CD4-positive, alpha-beta T cell treated with Interferon gamma for 1 hour (primary cell): ENCODE results near the gene ZCWPW1.
"Not testable (repeated sequence)": the region's sequence is repeated elsewhere in the genome, so short reads cannot be mapped to it uniquely, and the experiment has no call there.

Experiments used
- DNase-seq: peaks from one replicate; pipeline ENCODE4 v3.0.0-alpha.2; 2020

ZCWPW1 gene

DNA sequence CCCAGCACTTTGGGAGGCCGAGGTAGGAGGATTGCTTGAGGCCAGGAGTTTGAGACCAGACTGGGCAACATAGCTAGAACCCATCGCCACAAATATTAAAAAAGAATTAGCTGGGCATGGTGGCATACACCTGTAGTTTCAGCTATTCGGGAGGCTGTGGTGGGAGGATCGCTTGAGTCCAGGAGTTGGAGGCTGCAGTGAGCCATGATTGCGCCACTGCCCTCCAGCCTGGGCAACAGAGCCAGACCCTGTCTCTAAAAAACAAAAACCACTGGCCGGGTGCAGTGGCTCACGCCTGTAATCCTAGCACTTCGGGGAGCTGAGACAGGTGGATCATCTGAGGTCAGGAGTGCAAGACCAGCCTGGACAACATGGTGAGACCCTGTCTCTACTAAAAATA lies 25.4 kb upstream of the ZCWPW1 start:
- not testable (repeated sequence) for DNase-seq

DNA sequence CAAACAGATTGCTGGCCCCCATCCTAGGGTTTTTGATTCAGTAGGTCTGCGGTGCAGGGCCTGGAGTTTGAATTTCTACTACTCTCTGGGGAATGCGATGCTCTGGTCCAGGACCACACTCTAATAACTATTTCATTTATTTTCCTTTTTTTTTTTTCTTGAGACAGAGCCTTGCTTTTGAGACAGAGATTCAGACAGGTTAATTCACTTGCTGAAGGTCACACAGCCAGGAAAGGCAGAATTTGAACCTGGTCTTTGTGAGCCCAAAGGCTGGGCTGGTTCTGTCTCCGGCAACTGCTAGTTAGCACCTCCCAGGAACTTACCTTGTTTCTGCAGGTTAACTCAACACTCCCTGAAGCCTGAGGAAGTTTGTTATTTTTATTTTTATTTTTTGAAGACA lies 24.0 kb upstream of the ZCWPW1 start:
- no peak for DNase-seq

DNA sequence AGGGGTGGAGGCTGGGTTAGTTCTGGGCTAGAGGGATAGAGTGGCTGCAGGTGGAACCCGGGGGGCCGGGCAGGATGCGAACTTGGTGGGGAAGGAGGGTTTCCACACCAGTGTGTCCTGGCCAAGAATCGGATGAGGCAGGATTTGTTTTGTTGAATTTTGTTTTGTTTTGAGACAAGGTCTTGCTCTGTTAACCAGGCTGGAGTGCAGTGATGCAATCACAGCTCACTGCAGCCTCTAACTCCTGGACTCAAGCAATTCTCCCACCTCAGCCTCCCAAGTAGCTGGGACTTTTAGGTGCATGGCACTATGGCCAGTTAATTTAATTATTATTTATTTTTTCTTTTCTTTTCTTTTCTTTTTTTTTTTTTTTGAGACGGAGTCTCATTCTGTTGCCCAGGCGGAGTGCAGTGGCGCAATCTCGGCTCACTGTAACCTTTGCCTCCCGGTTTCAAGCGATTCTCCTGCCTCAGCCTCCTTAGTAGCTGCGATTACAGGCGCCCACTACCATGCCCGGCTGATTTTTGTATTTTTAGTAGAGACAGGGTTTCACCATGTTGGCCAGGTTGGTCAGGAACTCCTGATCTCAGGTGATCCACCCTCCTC lies 20.8 kb upstream of the ZCWPW1 start:
- DNase-seq: no peak

DNA sequence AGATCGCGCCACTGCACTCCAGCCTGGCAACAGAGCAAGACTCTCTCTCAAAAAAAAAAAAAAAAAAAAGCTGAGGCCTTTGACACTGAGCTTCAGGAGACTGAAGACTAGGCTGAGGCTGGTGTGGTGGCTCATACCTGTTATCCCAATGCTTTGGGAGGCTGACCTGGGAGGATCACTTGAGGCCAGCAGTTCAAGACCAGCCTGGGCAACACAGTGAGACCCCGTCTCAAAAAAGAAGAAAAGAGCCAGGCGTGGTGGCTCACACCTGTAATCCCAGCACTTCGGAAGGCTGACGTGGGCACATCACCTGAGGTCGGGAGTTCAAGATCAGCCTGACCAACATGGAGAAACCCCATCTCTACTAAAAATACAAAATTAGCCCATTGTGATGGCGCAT lies 18.9 kb upstream of the ZCWPW1 start:
- DNase-seq: not testable (repeated sequence)

DNA sequence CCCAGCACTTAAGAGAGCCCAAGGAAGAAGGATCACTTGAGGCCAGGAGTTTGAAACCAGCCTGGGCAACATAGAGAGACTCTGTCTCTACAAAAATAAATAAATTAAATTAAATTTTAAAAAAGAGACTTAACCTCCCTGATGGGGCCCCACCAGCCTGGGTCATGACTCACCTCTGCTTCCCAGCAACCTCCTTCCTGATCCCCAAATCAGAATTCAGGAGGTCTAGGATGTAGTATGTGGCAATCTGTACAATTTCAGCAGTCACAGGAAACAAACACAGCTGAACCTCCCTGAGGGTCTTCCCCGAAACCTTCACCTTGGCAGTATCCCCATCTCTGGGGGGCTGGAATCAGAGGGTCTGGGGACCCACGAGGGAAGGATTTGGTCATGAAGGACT lies 17.5 kb upstream of the ZCWPW1 start:
- DNase-seq: no peak

DNA sequence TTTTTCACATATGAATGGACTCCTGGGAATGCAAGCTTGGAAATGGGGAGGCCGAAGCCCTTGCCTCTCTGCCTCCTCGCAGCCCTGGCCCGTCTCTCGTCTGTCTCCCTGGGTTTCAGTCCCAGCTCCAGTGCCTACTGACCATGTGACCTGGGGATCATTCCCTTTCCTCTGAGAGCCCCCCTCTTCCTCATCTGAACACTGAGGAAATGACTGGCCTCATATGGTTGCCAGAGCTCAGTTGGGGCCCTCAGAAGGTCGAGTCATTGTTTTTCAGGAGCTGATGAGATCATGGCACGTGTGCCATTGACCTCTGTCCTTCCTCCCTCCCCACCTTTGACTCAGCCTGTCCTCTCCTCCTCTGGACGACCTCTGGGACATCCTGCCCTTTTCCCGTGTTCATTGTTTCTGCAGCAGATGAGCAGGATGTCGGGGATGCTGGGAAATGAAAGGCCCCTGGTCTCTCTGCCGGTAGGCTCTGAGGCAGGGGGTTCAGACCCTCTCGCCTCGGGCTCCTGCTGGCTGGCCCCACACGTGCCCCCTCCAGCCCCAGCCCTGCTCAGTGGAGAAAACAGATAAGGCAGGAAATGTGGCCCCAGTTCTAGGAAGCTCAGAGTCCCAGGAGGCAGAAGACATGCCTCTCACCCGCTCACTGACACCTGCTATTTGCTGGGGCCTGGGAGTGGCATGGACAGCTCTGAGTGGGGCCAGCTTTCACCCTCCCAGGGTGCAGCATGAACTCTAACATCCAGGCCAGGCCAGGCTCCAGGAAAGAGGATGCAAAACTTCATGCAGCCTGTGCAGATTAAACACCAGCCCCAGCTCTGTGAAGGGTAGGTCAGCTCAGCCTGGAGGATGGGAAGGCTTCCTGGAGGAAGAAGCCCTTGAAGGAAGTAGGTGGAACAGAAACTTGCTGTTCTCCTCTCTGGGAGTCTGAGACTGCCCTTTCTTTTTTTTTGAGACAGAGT lies 16.1 kb upstream of the ZCWPW1 start:
- peak; percentile 42 for DNase-seq

DNA sequence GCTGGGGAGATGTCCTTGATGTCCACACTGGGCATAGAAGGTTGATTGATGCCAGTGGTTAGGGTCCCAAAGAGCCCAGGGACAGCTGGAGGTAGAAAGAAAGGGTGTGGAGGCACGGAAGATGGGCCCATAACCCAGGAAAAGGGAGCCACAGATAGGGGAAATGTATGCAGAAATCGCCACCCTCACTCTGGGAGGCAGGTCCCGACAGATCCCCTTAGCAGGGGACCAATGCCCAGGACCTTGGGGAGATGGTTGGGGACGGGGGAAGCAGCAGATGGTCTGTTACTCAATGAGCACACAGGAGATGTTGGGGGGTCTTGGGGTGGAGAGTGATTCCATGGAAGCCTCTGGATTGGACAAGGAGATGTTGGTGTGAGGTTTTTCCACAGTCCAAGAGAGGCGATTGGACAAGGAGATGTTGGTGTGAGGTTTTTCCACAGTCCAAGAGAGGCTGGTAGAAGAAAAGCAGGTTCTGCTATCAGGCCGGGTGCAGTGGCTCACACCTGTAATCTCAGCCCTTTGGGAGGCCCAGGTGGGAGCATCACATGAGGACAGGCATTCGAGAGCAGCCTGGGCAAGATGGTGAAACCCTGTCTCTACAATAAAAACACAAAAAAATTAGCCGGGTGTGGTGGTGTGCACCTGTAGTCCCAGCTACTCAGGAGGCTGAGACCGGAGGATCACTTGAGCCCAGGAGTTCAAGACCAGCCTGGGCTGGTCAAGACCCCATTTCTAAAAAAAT lies 14.8 kb upstream of the ZCWPW1 start:
- DNase-seq: no peak

DNA sequence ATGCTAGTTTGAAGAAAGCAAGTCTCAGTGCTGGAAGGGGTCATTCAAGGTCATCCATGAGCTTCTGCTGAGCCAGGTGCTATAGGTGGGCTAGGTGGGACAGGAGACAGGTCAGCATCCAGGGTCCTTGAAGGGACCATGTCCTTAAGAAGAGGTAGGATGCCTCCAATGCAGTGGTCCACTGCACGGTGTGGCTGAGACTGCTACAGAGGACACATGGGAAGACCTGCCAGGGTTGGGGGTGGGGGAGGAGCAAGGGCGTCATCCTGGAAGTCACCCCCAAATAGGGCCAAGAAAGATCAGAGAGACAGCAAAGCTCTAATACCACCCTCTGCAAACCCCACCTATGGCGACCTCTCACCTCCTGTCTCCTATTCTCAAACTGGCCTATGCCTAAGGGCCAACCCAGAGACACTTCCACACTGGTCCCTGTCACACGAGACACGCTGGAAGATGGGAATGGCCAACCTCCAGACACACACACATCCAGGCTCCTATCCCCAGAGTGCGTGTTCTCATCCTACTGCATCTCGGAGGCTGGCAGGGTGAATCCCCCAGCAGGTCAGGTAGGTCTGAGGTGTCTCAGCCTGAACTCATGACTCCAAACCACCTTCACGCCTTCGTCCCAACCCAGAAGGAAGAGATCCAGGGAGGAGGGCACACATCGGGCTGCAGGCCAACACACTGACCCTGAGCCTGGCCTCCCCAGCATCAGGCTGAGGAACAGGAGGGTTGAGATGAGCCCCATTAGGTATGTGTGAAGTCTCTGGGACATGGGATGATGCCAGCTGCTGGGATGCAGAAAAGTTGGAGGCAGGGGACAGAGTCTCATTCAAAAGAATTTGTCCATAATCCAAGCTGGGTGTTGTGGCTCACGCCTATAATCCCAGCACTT lies 13.4 kb upstream of the ZCWPW1 start:
- DNase-seq: no peak

DNA sequence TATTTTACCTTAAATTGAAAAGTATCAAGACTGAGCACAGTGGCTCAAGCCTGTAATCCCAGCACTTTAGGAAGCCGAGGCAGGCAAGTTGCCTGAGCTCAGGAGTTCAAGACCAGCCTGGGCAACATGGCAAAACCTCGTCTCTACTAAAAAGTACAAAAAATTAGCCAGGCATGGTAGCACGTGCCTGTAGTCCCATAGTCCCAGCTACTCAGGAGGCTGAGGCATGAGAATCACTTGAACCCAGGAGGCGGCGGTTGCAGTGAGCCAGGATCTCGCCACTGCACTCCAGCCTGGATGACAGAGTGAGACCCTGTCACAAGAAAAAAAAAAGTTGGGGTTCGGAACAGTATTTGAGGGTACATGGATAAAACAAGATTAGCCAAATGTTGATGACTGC lies 10.7 kb upstream of the ZCWPW1 start:
- DNase-seq: not testable (repeated sequence)

DNA sequence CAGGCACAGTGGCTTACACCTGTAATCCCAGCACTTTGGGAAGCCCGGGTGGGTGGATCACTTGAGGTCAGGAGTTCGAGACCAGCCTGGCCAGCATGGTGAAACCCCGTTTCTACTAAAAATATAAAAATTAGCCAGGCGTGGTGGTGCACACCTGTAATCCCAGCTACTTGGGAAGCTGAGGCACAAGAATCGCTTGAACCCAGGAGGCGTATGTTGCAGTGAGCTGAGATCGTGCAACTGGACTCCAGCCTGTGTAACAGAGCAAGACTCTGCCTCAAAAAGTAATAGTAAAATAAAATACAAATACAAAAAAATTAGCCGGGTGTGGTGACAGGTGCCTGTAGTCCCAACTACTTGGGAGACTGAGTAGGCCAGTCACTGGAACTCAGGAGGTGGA lies 10.2 kb upstream of the ZCWPW1 start:
- not testable (repeated sequence) for DNase-seq

DNA sequence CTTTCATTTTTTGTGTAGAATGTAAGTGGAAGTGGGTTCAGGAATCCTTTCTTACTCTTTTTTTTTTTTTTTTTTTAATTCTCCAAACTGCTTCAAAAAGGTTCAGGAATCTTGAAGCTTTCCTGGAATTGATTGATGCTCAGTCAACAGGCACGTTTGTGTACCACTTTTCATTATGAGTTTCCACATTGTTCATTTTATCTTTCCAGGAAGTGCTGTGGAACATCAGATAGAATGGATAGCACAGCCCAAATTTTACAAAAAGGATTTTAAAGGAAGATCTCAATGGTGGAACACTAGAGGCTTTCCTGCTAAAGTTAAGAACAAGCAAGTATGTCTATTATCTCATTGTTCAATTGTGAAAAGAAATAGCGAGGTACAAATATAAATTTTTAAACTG lies 9.7 kb upstream of the ZCWPW1 start:
- no peak for DNase-seq

DNA sequence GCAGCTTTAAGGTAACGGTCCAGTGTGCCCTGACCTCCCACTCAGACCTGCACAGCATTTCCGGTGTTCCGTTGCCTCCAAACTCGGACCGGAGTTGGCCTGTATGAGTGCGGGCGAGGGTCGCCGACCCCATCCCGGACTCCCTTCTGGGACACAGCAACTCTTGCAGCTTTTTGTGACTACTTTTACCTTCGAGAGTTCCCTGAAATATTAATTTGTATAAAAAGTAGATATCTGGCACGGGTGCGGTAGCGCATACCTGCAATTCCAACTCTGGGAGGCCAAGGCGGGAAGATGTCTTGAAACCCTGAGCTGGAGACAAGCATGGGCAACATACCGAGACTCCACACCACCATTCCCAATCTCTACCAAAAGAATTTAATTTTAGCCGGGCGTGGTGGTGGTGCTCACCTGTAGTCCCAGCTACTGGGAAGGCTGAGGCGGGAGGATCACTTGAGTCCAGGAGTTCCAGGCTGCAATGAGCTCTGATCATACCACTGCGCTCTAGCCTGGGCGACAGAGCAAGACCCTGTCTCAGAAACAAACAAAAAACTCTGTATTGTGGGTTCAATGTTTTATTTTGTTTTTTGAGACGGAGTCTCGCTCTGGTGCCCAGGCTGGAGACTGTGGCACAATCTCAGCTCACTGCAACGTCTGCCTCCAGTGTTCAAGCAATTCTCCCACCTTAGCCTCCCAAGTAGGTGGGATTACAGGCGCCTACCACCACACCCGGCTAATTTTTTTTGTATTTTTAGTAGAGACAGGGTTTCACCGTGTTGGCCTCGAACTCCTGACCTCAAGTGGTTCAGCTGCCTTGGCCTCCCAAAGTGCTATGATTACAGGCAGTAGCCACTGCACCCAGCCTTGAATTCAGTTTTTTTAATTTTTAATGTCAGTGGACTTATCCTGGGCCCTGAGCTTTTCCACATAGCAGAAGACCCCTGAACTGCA lies 8.9 kb upstream of the ZCWPW1 start:
- DNase-seq: no peak

DNA sequence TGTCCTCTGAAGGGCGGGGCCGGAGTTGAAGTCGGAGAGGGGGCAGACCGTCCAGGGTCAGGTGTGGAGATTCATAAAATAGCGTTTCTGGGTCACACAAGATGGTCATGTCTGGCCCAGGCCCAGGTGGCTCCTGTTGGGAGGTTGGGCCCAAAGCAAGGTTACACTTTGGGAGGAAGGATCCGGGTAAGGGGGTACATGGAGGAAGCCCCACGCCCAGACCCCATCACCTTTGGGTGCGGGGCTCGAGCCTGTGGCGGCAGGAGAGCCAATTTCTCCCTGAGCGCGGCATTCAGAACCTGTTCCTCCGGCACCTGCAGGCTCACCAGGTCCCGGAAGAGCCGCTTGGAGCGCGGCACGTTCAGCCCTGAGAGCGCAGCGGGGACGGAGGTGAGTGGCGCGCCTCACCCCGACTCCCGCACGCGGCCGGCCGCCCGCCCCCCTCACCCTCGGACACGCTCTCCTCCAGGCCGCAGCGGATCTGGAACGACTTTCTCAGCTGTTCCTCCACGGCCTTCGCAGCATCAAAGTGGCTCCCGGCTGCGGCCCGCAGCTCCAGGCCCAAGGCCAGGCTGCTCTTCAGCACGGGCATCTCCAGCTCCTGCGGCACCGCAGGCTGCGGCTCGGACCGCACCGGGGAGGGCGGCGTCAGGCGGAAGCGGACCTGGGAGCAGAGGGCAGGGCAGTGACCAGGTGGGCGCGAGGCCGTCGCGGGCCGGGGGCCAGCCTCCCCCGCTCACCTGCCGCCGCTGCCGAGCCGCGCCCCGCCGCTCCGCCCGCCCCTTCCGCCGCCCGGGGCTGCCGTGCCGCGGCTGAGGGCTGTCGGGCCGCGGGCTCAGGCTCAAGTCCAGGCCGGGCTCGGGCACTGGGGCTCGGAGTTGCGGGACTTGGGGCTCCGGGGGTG lies 7.2 kb upstream of the ZCWPW1 start:
- DNase-seq: peak; percentile 45

DNA sequence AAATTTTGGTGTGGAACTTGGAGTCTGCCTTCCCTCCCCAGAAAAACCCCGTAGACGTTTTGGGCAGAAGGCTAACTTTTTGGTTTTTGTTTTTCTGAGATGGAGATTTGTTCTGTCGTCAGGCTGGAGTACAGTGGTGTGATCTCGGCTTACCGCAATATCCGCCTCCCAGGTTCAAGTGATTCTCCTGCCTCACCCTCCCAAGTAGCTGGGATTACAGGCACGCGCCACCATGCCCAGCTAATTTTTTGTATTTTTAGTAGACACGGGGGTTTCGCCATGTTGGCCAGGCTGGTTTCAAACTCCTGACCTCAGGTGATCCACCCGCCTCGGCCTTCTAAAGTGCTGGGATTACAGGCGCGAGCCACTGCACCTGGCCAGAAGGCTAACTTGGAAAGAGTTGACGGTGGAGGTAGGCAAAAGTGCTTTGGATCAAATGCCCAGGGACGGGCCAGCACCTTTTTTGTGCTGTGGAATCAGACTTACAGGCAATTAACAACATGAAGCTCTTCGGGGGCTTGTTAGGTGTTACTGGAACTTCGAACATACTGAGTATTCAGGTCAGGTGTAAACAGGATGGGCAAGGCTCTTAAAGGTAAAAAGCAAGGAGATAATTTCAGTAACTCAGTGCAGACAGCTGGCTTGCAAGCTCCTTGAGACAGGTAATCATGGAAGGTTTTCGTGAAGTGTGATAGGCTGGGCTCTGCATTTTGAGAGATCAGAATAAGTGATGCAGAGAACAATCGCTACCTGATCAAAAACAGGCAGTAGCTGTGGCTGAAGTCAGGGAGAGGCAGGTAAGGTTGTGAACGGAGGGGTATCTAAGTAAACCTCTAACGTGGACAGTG lies 6.0 kb upstream of the ZCWPW1 start:
- DNase-seq: no peak

DNA sequence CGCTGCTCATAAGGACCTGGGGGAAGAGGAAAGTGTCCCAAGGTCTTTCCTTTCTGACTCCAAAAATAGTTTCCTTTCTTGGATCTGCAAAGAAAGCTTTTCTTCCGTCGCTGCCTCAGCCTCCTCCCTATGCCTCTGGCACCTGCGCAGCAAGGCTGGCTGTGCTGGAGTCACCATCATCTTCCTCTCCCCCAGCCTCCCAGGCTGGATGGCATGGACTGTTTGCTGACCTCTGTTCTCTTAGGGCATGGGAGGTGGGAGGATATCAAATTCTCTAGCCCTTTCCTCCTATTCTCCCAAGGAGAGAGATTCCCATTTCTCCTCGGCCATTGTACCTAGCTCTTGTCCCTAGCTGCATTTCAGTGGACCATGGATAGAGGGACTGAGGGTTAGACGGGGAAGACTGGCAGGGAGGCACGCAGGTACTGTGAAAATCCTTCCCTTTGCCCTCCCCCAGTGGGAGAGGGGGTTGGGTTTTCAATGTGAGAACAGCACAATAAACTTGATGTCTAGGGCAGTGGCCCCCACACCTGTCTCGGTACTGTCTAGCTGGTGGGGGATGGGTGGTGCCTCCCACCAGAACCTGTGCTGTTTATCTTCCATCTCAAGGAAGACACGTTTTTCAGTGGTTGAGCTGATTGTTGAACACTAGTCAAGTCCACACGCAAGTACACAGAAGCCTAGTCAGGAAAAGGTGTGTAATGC lies 5.2 kb upstream of the ZCWPW1 start:
- DNase-seq: no peak

DNA sequence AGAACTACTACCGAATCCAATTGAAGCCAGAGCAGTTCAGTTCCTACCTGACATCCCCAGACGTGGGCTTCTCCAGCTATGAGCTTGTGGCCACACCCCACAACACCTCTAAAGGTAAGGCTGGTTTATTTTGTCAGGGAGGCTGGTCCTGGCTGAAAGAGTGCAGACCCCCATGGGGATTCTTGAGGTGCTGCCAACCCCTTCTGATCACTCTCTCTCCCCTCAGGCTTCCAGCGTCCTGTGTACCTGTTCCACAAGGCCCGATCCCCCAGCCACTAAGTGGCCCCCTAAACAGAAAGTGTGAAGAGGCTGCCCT lies 4.7 kb upstream of the ZCWPW1 start:
- DNase-seq: no peak

DNA sequence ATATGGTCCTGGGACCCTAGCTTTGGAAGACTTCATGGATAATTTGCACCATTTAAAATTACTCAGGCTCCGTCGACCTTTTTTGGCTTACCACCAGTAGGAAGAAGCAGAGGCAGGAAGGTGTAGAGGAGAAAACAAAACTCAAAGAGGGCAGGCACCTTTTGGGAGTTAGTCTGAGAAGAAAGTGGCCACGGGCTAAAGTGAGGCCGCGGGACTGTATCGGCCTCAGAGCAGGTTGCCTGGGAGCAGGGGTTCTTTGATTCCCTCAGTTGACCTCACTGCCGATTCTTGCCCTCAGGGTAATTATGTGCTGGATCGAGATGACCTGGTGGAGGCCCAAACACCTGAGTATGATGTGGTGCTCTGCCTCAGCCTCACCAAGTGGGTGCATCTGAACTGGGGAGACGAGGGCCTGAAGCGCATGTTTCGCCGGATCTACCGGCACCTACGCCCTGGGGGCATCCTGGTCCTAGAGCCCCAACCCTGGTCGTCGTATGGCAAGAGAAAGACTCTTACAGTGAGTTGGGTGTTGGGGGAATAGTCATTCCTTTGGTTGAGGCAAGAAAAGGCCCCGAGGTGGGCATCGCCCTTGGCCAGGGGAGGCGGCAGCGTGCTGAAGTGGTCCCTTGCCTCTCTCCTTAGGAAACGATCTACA lies 4.2 kb upstream of the ZCWPW1 start:
- no peak for DNase-seq

DNA sequence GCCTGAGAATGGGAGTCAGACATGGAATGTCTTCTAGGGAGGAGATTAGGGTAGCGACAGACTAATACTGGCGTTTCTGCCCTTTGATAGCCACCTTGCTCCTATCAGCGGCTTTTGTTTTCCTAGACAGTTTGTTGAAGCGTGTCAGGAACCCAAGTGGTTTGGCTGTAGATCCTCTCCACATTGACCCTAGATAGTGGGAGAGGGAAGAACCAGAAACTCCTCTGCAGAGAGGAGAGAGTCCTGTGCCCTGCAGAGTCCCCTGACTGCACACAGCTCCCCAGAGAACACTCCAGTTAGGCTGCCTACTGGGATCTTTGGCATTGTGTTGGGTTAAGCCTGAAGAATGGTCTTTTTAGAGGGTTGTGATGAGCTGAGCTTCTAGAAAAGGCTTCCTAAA lies 3.5 kb upstream of the ZCWPW1 start:
- no peak for DNase-seq
